RWPE2 (cell line): Measurements from ENCODE around the gene CUL1.

Experiments
- ATAC-seq: fragments of 200-7000 bp; cut with Tn5 transposase; 3 replicates; pipeline ENCODE4 v1.9.1; 2021; ENCODE audit warnings: low read depth
- DNase-seq: peaks from one replicate; pipeline ENCODE4 v3.0.0-alpha.2; 2020; ENCODE audit warnings: low spot score
- H3K27ac ChIP-seq: fragments of 450-650 bp; 2 replicates; pipeline ENCODE4 v1.5.1; 2017; ENCODE audit warnings: mild to moderate bottlenecking; ENCODE audit not compliant: poor library complexity, severe bottlenecking
- H3K27me3 ChIP-seq: fragments of 250-450 bp; sonication (Bioruptor Pico); 2 replicates; pipeline ENCODE4 v1.5.1; 2021; ENCODE audit warnings: mild to moderate bottlenecking, moderate library complexity; ENCODE audit not compliant: insufficient read depth, poor library complexity, severe bottlenecking
- H3K36me3 ChIP-seq: fragments of 250-450 bp; sonication (Bioruptor Pico); 2 replicates; pipeline ENCODE4 v1.5.1; 2020; ENCODE audit warnings: low read depth, mild to moderate bottlenecking, moderate library complexity
- H3K4me1 ChIP-seq: fragments of 250-450 bp; sonication (Bioruptor Pico); 2 replicates; pipeline ENCODE4 v1.5.1; 2021; ENCODE audit warnings: mild to moderate bottlenecking, moderate library complexity; ENCODE audit not compliant: insufficient read depth, poor library complexity, severe bottlenecking
- H3K4me3 ChIP-seq: fragments of 250-450 bp; sonication (Bioruptor Pico); 2 replicates; pipeline ENCODE4 v1.5.1; 2021; ENCODE audit warnings: mild to moderate bottlenecking, moderate library complexity; ENCODE audit not compliant: severe bottlenecking
- H3K9me3 ChIP-seq: fragments of 250-450 bp; sonication (Bioruptor Pico); 2 replicates; pipeline ENCODE4 v1.5.1; 2021; ENCODE audit warnings: mild to moderate bottlenecking, moderate library complexity; ENCODE audit not compliant: severe bottlenecking
- CTCF ChIP-seq: fragments of 450-650 bp; IDR thresholded peaks from one replicate; pipeline ENCODE4 v1.5.1; 2017; ENCODE audit warnings: mild to moderate bottlenecking, moderate library complexity; ENCODE audit not compliant: poor library complexity, severe bottlenecking

Gene CUL1

GRCh38 chr7:148712678-148713329 lies 14.1 kb downstream of the CUL1 start:
- H3K4me3 ChIP-seq, result no peak overlapping the region
- DNase-seq (no peak), ATAC-seq (no peak)
- no peaks in the 10 kb centered on the region for H3K9me3 ChIP-seq
- no peaks in the 10 kb centered on the region for H3K27me3 ChIP-seq
- peaks cover 7% of the 10 kb centered on the region for H3K4me1 ChIP-seq
- no peak for TF ChIP-seq CTCF
- H3K27ac ChIP-seq, result no peak overlapping the region
- peaks cover 7% of the 10 kb centered on the region; the same call in 1 of the 2 replicates for H3K36me3 ChIP-seq

GRCh38 chr7:148714498-148714897 lies 15.8 kb downstream of the CUL1 start:
- peaks cover 7% of the 10 kb centered on the region; the same call in 1 of the 2 replicates for H3K36me3 ChIP-seq
- no peak overlapping the region for H3K27ac ChIP-seq
- H3K4me3 ChIP-seq, result no peak overlapping the region
- H3K27me3 ChIP-seq, result no peaks in the 10 kb centered on the region
- no peak for TF ChIP-seq CTCF
- DNase-seq (no peak), ATAC-seq (no peak)
- H3K4me1 ChIP-seq, result peaks cover 7% of the 10 kb centered on the region
- H3K9me3 ChIP-seq, result peaks cover 1% of the 10 kb centered on the region

- Histone ChIP-seq H3K36me3 (peaks cover 7% of the 10 kb centered on the region; the same call in 1 of the 2 replicates), H3K27ac (no peak overlapping the region), H3K4me3 (no peak overlapping the region), H3K4me1 (peaks cover 7% of the 10 kb centered on the region), H3K9me3 (peaks cover 1% of the 10 kb centered on the region), H3K27me3 (no peaks in the 10 kb centered on the region)
- no peak for TF ChIP-seq CTCF
- DNase-seq, result no peak
- ATAC-seq, result no peak
Measured at GRCh38 chr7:148715027-148715426, 16.3 kb downstream of the CUL1 start.

DNA sequence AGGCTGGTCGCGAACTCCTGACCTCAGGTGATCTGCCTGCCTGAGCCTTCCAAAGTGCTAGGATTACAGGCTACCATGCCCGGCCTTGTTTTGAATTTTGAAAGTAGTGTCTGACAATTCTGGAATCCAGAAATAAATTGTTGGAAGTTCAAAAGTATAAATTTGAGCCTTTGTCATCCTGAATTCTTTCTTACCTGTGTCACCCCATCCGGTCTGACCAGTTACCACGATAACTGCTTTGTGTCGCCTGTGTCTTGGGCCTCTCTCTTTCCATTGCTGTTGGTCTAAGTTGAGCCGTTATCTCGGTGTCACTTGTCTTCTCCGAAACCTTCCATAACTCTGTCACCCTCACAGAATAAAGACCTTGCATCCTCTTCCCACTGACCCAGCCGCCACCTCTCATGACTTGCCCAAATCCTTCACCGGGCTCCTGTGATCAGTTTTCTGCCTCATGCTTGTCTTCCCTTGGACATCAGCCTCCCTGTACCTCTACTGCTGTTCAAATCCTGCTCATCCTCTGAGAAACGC lies 18.6 kb downstream of the CUL1 start:
- TF ChIP-seq CTCF, result no peak
- no peak overlapping the region for H3K27ac ChIP-seq
- peaks cover 7% of the 10 kb centered on the region for H3K4me1 ChIP-seq
- DNase-seq, result no peak
- H3K9me3 ChIP-seq, result peaks cover 1% of the 10 kb centered on the region
- H3K4me3 ChIP-seq, result no peak overlapping the region
- H3K27me3 ChIP-seq, result no peaks in the 10 kb centered on the region
- peaks cover 7% of the 10 kb centered on the region; the same call in 1 of the 2 replicates for H3K36me3 ChIP-seq
- no peak for ATAC-seq

DNA sequence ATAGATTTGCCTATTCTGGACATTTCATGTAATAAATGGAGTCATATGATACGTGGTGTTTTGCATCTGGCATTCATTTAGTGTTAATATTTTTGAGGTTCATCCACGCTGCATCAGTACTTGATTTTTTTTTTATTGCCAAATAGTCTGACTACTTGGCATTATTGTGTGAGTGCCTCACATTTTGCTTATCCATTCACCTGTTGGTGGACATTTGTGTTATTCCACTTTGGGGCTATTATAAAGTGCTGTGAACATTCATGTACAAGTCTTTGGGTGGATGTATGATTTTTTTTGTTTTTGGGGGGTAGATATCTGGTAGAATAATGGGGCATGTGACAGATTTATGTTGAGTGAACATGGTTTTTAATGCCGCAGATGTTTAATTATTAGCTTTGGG lies 19.7 kb downstream of the CUL1 start:
- H3K27me3 ChIP-seq, result no peaks in the 10 kb centered on the region
- H3K4me3 ChIP-seq, result no peak overlapping the region
- no peak for TF ChIP-seq CTCF
- ATAC-seq (no peak), DNase-seq (no peak)
- peaks cover under 1% of the 10 kb centered on the region; the same call in 1 of the 2 replicates for H3K36me3 ChIP-seq
- H3K4me1 ChIP-seq, result peaks cover 7% of the 10 kb centered on the region
- peaks cover 1% of the 10 kb centered on the region for H3K9me3 ChIP-seq
- no peak overlapping the region for H3K27ac ChIP-seq
